Type B pancreatic cell (in vitro differentiated cells): ENCODE measurements around the gene AMPH. TPM values are rescaled to one million over a fixed set of nuclear protein-coding genes. Genes with fewer than 3 reads are reported as not detected.

Source experiments
- DNase-seq: peaks from one replicate; pipeline ENCODE4 v3.0.0; 2021; ENCODE audit warnings: mixed read lengths; ENCODE audit not compliant: unreplicated experiment; ENCODE audit errors: extremely low spot score
- H3K27ac Mint-ChIP-seq: 2 replicates; pipeline ENCODE4 v1.8.0; 2021; ENCODE audit warnings: mild to moderate bottlenecking, mixed read lengths
- H3K27me3 Mint-ChIP-seq: 2 replicates; pipeline ENCODE4 v1.8.0; 2021; ENCODE audit warnings: mixed read lengths
- H3K36me3 Mint-ChIP-seq: 2 replicates; pipeline ENCODE4 v1.8.0; 2021; ENCODE audit warnings: mixed read lengths
- H3K4me1 Mint-ChIP-seq: one replicate; pipeline ENCODE4 v1.8.0; 2021; ENCODE audit warnings: mixed read lengths; ENCODE audit not compliant: unreplicated experiment
- H3K4me3 Mint-ChIP-seq: 2 replicates; pipeline ENCODE4 v1.8.0; 2021; ENCODE audit warnings: mild to moderate bottlenecking, mixed read lengths
- H3K9me3 Mint-ChIP-seq: 2 replicates; pipeline ENCODE4 v1.8.0; 2021; ENCODE audit warnings: mixed read lengths
- CTCF ChIP-seq: fragments of 200-600 bp; sonication (generic); conservative IDR thresholded peaks from 2 replicates; pipeline ENCODE4 v1.5.0; 2021; ENCODE audit warnings: antibody characterized with exemption, mild to moderate bottlenecking
- long read RNA-seq: library from polyadenylated mRNA; unstranded; transcript quantifications from one replicate; pipeline ENCODE4 v2.0.0, GENCODE V29; 2020
- total RNA-seq: library from RNA; stranded (reverse); gene quantifications from 2 replicates; pipeline ENCODE4 v1.2.1, GENCODE V29; 2021; ENCODE audit warnings: low replicate concordance

Gene AMPH
- total RNA-seq, result 2.0 and 19.9 TPM in 2 replicates
- long read RNA-seq, transcript AMPH-201 (20 exons, 3,145 nt), result major isoform, 5 of 9 reads
- long read RNA-seq, partial matches to known transcripts, result 2 of 9 reads
- long read RNA-seq, other reads (novel, unspliced or antisense), result 1 of 9 reads

GRCh38 chr7:38630720-38631673 is at the start of gene AMPH:
Gene AMPH, minus strand, starts transcription at chr7:38631373. Its CDS starts 22 bp downstream, at chr7:38631351.
- Mint-ChIP-seq H3K9me3 (no peaks in the 10 kb centered on the region), H3K27ac (peak within 1 kb of the TSS; percentile 10), H3K27me3 (peaks cover 54% of the 10 kb centered on the region), H3K4me3 (peak within 1 kb of the TSS; percentile 85), H3K4me1 (peaks cover 10% of the 10 kb centered on the region), H3K36me3 (no peaks in the 10 kb centered on the region)
- no peak for TF ChIP-seq CTCF
- DNase-seq, result peak; percentile 79

GRCh38 chr7:38679419-38679818 is 48.2 kb upstream of the AMPH start:
- Mint-ChIP-seq H3K4me1 (peaks cover 14% of the 10 kb centered on the region), H3K4me3 (no peak overlapping the region), H3K27me3 (peaks cover 5% of the 10 kb centered on the region), H3K36me3 (no peaks in the 10 kb centered on the region), H3K27ac (no peak overlapping the region), H3K9me3 (peaks cover under 1% of the 10 kb centered on the region)
- no peak for DNase-seq
- no peak for TF ChIP-seq CTCF

- TF ChIP-seq CTCF, result no peak
- no peak overlapping the region for H3K27ac Mint-ChIP-seq
- H3K9me3 Mint-ChIP-seq, result no peaks in the 10 kb centered on the region
- no peaks in the 10 kb centered on the region for H3K36me3 Mint-ChIP-seq
- no peak overlapping the region for H3K4me3 Mint-ChIP-seq
- peaks cover 14% of the 10 kb centered on the region for H3K4me1 Mint-ChIP-seq
- H3K27me3 Mint-ChIP-seq, result peaks cover 5% of the 10 kb centered on the region
- DNase-seq, result no peak
These were observed 47.5 kb upstream of the AMPH start for GRCh38 chr7:38678698-38679054.

DNA sequence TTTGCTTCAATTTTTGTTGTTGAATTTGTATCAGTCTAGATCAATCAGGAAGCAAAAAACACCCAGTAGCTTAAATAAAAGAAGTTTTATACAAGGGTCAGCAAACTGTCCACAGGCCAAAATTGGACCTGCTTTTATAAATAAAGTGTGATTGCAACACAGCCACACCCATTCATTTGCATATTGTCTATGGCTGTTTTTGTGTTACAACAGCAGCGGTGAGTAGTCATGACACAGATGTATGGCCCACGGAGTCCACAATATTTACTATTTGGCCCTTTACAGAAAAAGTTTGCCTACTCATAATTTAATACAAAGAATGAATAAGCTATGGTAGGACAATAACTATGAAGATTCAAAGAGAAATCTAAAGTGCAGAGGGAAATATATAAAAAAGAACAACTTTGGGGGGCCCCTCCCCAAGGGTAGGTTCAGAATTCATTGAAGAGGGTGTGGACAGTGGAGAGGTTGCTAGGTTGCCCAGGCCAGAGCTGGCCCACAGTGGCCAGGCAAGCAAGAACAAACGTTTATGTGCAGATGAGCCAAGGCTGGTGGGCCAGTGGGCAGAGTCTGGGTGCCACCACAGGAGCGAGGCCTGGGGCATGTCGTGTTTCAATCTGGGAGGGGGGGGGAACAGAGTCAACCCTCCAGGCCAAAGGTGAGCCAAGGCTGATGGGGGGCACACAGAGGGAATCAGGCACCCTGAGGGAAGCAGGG is 47.0 kb upstream of the AMPH start:
- H3K27ac Mint-ChIP-seq, result no peak overlapping the region
- no peak for DNase-seq
- no peak for TF ChIP-seq CTCF
- H3K9me3 Mint-ChIP-seq, result no peaks in the 10 kb centered on the region
- peaks cover 5% of the 10 kb centered on the region for H3K27me3 Mint-ChIP-seq
- H3K4me3 Mint-ChIP-seq, result no peak overlapping the region
- peaks cover 14% of the 10 kb centered on the region for H3K4me1 Mint-ChIP-seq
- no peaks in the 10 kb centered on the region for H3K36me3 Mint-ChIP-seq

DNA sequence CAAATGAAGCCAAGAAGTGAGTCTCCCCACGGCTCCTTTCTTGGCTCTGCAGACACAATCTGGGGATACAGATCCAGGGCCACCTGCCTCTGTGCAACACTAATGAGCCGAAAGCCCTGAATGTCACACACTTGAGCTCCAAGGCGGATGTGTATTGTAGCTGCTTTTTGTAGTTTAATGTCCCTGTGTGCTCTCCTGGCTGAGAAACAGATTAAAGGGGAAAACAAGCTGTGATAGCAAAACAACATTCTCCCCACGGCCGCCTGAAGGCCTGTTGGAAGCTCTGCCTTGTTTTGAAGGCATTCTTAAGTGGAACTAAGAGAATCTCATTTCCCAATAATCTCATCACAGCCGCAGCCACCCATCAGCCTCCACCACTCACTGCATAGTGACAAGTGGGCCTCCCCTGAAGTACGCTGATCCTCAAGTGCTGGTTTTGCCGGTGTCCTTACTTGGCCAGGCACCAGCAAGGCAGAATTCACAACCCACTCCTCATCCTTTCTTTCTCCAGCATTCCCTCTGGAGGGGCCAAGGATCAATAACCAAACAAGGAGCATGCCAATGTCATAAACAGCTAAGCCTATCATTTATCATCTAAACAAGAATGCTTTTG is 44.4 kb upstream of the AMPH start:
- H3K4me1 Mint-ChIP-seq, result no peaks in the 10 kb centered on the region
- no peak for TF ChIP-seq CTCF
- no peaks in the 10 kb centered on the region for H3K36me3 Mint-ChIP-seq
- H3K4me3 Mint-ChIP-seq, result no peak overlapping the region
- no peak overlapping the region for H3K27ac Mint-ChIP-seq
- peaks cover 9% of the 10 kb centered on the region for H3K27me3 Mint-ChIP-seq
- no peak for DNase-seq
- no peaks in the 10 kb centered on the region for H3K9me3 Mint-ChIP-seq
